GM23248 (cell line): Measurements from ENCODE around the gene FOXN1.

Source experiments
- EZH2 ChIP-seq: fragments of 200-600 bp; sonication (generic); IDR thresholded peaks from 2 replicates; pipeline ENCODE4 v1.6.1; 2018; ENCODE audit warnings: antibody characterized with exemption, mild to moderate bottlenecking; ENCODE audit not compliant: insufficient read depth, poor library complexity, severe bottlenecking
- EZH2phosphoT487 ChIP-seq: fragments of 200-600 bp; sonication (generic); IDR thresholded peaks from 2 replicates; pipeline ENCODE4 v1.6.1; 2018; ENCODE audit warnings: antibody characterized with exemption, moderate library complexity, mild to moderate bottlenecking, low read depth; ENCODE audit not compliant: insufficient read depth

GRCh38 chr17:28580959-28581358, 74.8 kb downstream of the FOXN1 start:
- TF ChIP-seq EZH2phosphoT487 (no peak), EZH2 (no peak)
